MM.1S (cell line): Measurements from ENCODE around the gene ELP2.

Source experiments
- CTCF ChIP-seq: fragments of 300-600 bp; sonication (generic); IDR thresholded peaks from 2 replicates; pipeline ENCODE4 v1.5.1; 2016; ENCODE audit warnings: antibody characterized with exemption, low read length, mixed read lengths
- EZH2 ChIP-seq: fragments of 300-600 bp; sonication (generic); optimal IDR thresholded peaks from 2 replicates; pipeline ENCODE3; 2017; ENCODE audit warnings: low read depth, mild to moderate bottlenecking, antibody characterized with exemption, low read length, mixed read lengths
- EZH2phosphoT487 ChIP-seq: fragments of 300-600 bp; sonication (generic); IDR thresholded peaks from 2 replicates; pipeline ENCODE4 v1.6.1; 2018; ENCODE audit warnings: antibody characterized with exemption, low read length

- TF ChIP-seq CTCF (no peak), EZH2 (no peak), EZH2phosphoT487 (no peak)
Observed at GRCh38 chr18:36143391-36143790, 13.7 kb downstream of the ELP2 start.
